SK-N-MC (cell line): ENCODE data around the gene MCMBP.

ENCODE experiments used
- EZH2 ChIP-seq: fragments of 200-600 bp; sonication (generic); IDR thresholded peaks from one replicate; pipeline ENCODE4 v1.6.1; 2017; ENCODE audit warnings: antibody characterized with exemption
- FOXP2 ChIP-seq: optimal IDR thresholded peaks from 2 replicates; pipeline ENCODE3; 2011; ENCODE audit warnings: mild to moderate bottlenecking, moderate library complexity; ENCODE audit not compliant: insufficient read depth; ENCODE audit errors: extremely low read length, control extremely low read depth
- POLR2AphosphoS5 ChIP-seq: IDR thresholded peaks from 2 replicates; pipeline ENCODE4 v1.6.1; 2012; ENCODE audit warnings: mild to moderate bottlenecking, low read depth, low read length, borderline replicate concordance

GRCh38 chr10:119910689-119911088 is 38.0 kb upstream of the MCMBP start:
- TF ChIP-seq POLR2AphosphoS5 = no peak
- TF ChIP-seq EZH2 = no peak
- no peak for TF ChIP-seq FOXP2
